Measurements from ENCODE around the gene HPGD.

- TF ChIP-seq, protein P1, sequence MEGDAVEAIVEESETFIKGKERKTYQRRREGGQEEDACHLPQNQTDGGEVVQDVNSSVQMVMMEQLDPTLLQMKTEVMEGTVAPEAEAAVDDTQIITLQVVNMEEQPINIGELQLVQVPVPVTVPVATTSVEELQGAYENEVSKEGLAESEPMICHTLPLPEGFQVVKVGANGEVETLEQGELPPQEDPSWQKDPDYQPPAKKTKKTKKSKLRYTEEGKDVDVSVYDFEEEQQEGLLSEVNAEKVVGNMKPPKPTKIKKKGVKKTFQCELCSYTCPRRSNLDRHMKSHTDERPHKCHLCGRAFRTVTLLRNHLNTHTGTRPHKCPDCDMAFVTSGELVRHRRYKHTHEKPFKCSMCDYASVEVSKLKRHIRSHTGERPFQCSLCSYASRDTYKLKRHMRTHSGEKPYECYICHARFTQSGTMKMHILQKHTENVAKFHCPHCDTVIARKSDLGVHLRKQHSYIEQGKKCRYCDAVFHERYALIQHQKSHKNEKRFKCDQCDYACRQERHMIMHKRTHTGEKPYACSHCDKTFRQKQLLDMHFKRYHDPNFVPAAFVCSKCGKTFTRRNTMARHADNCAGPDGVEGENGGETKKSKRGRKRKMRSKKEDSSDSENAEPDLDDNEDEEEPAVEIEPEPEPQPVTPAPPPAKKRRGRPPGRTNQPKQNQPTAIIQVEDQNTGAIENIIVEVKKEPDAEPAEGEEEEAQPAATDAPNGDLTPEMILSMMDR (IDR thresholded peaks at IDR 0.05; ENCODE audit: control extremely low read depth in 1 of 3, insufficient read depth in 1 of 3, low read depth in 1 of 3, low read length in 3 of 3) = no peak
- TF ChIP-seq, protein P2, sequence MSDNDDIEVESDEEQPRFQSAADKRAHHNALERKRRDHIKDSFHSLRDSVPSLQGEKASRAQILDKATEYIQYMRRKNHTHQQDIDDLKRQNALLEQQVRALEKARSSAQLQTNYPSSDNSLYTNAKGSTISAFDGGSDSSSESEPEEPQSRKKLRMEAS (IDR thresholded peaks at IDR 0.05) = no peak
- no peak for TF ChIP-seq SIN3A (conservative IDR thresholded peaks at IDR 0.05 in 1 of 2, IDR thresholded peaks at IDR 0.05 in 1 of 2; ENCODE audit: low read depth in 1 of 2, low read length in 2 of 2)
- TF ChIP-seq ATF3 (IDR thresholded peaks at IDR 0.05; ENCODE audit: insufficient read depth, low read depth, low read length) = no peak
- no peak for TF ChIP-seq TAF1 (IDR thresholded peaks at IDR 0.05; ENCODE audit: low read depth, low read length)
- TF ChIP-seq, protein P3, sequence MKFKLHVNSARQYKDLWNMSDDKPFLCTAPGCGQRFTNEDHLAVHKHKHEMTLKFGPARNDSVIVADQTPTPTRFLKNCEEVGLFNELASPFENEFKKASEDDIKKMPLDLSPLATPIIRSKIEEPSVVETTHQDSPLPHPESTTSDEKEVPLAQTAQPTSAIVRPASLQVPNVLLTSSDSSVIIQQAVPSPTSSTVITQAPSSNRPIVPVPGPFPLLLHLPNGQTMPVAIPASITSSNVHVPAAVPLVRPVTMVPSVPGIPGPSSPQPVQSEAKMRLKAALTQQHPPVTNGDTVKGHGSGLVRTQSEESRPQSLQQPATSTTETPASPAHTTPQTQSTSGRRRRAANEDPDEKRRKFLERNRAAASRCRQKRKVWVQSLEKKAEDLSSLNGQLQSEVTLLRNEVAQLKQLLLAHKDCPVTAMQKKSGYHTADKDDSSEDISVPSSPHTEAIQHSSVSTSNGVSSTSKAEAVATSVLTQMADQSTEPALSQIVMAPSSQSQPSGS (IDR thresholded peaks at IDR 0.05; ENCODE audit: low read length) = no peak
- TF ChIP-seq POLR2AphosphoS5 (IDR thresholded peaks at IDR 0.05; ENCODE audit: low read depth, low read length) = no peak
- no peak for TF ChIP-seq POLR2A (IDR thresholded peaks at IDR 0.05; ENCODE audit: control extremely low read depth in 1 of 2, low read depth in 2 of 2, low read length in 2 of 2)
- no peak for TF ChIP-seq TBP (IDR thresholded peaks at IDR 0.05; ENCODE audit: low read depth, low read length)
- TF ChIP-seq EZH2 (IDR thresholded peaks at IDR 0.05; ENCODE audit: low read depth, low read length, severe bottlenecking) = no peak
- TF ChIP-seq CEBPB (IDR thresholded peaks at IDR 0.05; ENCODE audit: low read depth, low read length) = no peak
- TF ChIP-seq NRF1 (IDR thresholded peaks at IDR 0.05; ENCODE audit: low read depth, low read length) = no peak
These were observed 16.0 kb upstream of the HPGD start for GRCh38 chr4:174538123-174538875.
